NT2/D1 (cell line): Measurements from ENCODE around the gene TPM2.

Experiments used
- DNase-seq: peaks from one replicate; pipeline ENCODE4 v3.0.0-alpha.2; 2011; ENCODE audit warnings: low read depth, low spot score
- H3K27me3 ChIP-seq: 2 replicates; pipeline ENCODE4 v1.6.0; 2011; ENCODE audit warnings: mild to moderate bottlenecking; ENCODE audit not compliant: insufficient read length, insufficient read depth
- H3K36me3 ChIP-seq: 2 replicates; pipeline ENCODE4 v1.6.1; 2011; ENCODE audit warnings: mild to moderate bottlenecking, low read length, mixed read lengths; ENCODE audit not compliant: insufficient read depth, insufficient read length
- H3K4me1 ChIP-seq: 2 replicates; pipeline ENCODE4 v1.5.1; 2011; ENCODE audit not compliant: insufficient read depth, insufficient read length
- H3K4me3 ChIP-seq: 2 replicates; pipeline ENCODE4 v1.5.1; 2011; ENCODE audit warnings: low read depth; ENCODE audit not compliant: insufficient read length
- H3K9ac ChIP-seq: 2 replicates; pipeline ENCODE4 v1.6.0; 2011; ENCODE audit warnings: low read depth; ENCODE audit not compliant: insufficient read length
- H3K9me3 ChIP-seq: 2 replicates; pipeline ENCODE4 v1.5.1; 2011; ENCODE audit warnings: mild to moderate bottlenecking, low read length; ENCODE audit not compliant: insufficient read depth
- SUZ12 ChIP-seq: IDR thresholded peaks from 2 replicates; pipeline ENCODE4 v1.6.1; 2011; ENCODE audit not compliant: insufficient read length, insufficient read depth; ENCODE audit errors: extremely low read depth
- YY1 ChIP-seq: IDR thresholded peaks from 2 replicates; pipeline ENCODE4 v1.6.1; 2011; ENCODE audit not compliant: insufficient read length, insufficient read depth
- ZNF274 ChIP-seq: IDR thresholded peaks from 2 replicates; pipeline ENCODE4 v1.6.1; 2011; ENCODE audit warnings: mild to moderate bottlenecking, low read depth, low read length

TPM2 gene

GRCh38 chr9:35682051-35682450 lies 7.7 kb downstream of the TPM2 start:
- Histone ChIP-seq H3K27me3 (no peaks in the 10 kb centered on the region), H3K9ac (no peak overlapping the region), H3K36me3 (peaks cover 58% of the 10 kb centered on the region), H3K4me3 (no peak overlapping the region), H3K9me3 (no peaks in the 10 kb centered on the region), H3K4me1 (peaks cover 22% of the 10 kb centered on the region)
- no peak for DNase-seq
- TF ChIP-seq SUZ12 (no peak), ZNF274 (no peak), YY1 (no peak)

DNA sequence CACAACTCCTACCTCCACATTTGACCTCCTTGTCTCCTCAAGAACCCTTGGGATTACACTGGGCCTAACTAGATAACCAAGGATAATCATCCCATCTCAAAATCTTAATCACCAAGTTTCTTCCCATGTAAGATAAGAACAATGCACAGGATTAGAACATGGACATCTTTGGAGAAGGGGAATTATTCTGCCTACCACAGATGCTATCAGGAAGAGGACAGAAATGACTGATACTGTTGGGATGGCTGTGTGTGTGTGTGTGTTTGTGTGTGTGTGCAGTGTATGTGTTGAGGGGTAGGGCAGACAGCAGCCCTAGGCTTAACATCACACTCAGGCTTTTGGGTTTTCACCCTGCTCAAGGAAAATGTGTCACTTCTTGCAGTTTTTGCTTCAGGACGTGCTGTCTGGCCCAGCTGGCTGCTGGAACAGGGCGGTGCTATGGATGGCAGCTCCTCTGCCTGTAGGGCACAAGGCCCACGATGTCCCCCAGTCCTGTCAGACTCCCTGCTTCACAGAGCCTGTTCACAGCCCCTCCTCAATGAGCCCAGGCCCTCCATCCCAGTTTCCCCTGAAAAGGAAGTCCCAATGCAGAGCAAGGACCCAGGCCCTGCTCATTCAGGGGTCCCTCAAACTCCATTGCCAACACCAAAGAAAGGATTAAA lies 8.3 kb downstream of the TPM2 start:
- peak overlapping the region; percentile 34 for H3K9ac ChIP-seq
- H3K27me3 ChIP-seq = no peaks in the 10 kb centered on the region
- peaks cover 52% of the 10 kb centered on the region for H3K36me3 ChIP-seq
- peaks cover 19% of the 10 kb centered on the region for H3K4me1 ChIP-seq
- no peak for DNase-seq
- TF ChIP-seq SUZ12 (no peak), ZNF274 (no peak), YY1 (no peak)
- H3K9me3 ChIP-seq = no peaks in the 10 kb centered on the region
- H3K4me3 ChIP-seq = no peak overlapping the region

- peak; percentile 72 for DNase-seq
- TF ChIP-seq YY1 (no peak), SUZ12 (no peak), ZNF274 (no peak)
Observed at GRCh38 chr9:35680331-35681105, 9.2 kb downstream of the TPM2 start.

GRCh38 chr9:35679766-35680330 lies 9.9 kb downstream of the TPM2 start:
- DNase-seq = no peak
- H3K4me3 ChIP-seq = no peak overlapping the region
- H3K4me1 ChIP-seq = peaks cover 18% of the 10 kb centered on the region
- TF ChIP-seq ZNF274 (no peak), SUZ12 (no peak), YY1 (no peak)
- H3K36me3 ChIP-seq = peaks cover 36% of the 10 kb centered on the region
- H3K27me3 ChIP-seq = no peaks in the 10 kb centered on the region
- H3K9ac ChIP-seq = peak overlapping the region; percentile 24
- no peaks in the 10 kb centered on the region for H3K9me3 ChIP-seq

More at GRCh38 chr9:35680331-35681105, 9.2 kb downstream of the TPM2 start:
- Histone ChIP-seq H3K9ac (no peak overlapping the region), H3K27me3 (no peaks in the 10 kb centered on the region), H3K36me3 (peaks cover 43% of the 10 kb centered on the region), H3K9me3 (no peaks in the 10 kb centered on the region), H3K4me1 (peaks cover 24% of the 10 kb centered on the region), H3K4me3 (no peak overlapping the region)

- Histone ChIP-seq H3K4me1 (peaks cover 17% of the 10 kb centered on the region), H3K9me3 (no peaks in the 10 kb centered on the region), H3K9ac (no peak overlapping the region), H3K4me3 (no peak overlapping the region), H3K27me3 (peaks cover 7% of the 10 kb centered on the region), H3K36me3 (peaks cover 29% of the 10 kb centered on the region)
- DNase-seq = no peak
- no peak for TF ChIP-seq YY1
- TF ChIP-seq ZNF274 = no peak
- TF ChIP-seq SUZ12 = no peak
Observed at GRCh38 chr9:35679091-35679490, 10.6 kb downstream of the TPM2 start.

DNA sequence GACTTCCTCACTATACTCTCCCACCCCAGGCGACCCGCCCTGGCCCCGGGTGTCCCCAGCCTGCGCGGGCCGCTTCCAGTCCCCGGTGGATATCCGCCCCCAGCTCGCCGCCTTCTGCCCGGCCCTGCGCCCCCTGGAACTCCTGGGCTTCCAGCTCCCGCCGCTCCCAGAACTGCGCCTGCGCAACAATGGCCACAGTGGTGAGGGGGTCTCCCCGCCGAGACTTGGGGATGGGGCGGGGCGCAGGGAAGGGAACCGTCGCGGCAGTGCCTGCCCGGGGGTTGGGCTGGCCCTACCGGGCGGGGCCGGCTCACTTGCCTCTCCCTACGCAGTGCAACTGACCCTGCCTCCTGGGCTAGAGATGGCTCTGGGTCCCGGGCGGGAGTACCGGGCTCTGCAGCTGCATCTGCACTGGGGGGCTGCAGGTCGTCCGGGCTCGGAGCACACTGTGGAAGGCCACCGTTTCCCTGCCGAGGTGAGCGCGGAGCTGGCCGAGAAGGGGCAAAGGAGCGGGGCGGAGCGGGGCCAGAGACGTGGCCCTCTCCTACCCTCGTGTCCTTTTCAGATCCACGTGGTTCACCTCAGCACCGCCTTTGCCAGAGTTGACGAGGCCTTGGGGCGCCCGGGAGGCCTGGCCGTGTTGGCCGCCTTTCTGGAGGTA lies 13.9 kb downstream of the TPM2 start:
- peaks cover 12% of the 10 kb centered on the region for H3K4me1 ChIP-seq
- peak overlapping the region; percentile 55 for H3K4me3 ChIP-seq
- H3K9me3 ChIP-seq = no peaks in the 10 kb centered on the region
- TF ChIP-seq SUZ12 = no peak
- no peak for TF ChIP-seq ZNF274
- no peak for TF ChIP-seq YY1
- peak; percentile 76 for DNase-seq
- peaks cover 15% of the 10 kb centered on the region for H3K27me3 ChIP-seq
- peak overlapping the region; percentile 84 for H3K9ac ChIP-seq
- H3K36me3 ChIP-seq = no peaks in the 10 kb centered on the region

- Histone ChIP-seq H3K27me3 (peaks cover 15% of the 10 kb centered on the region), H3K4me3 (peak overlapping the region; percentile 55), H3K36me3 (no peaks in the 10 kb centered on the region), H3K4me1 (peaks cover 12% of the 10 kb centered on the region), H3K9me3 (no peaks in the 10 kb centered on the region), H3K9ac (peak overlapping the region; percentile 75)
- TF ChIP-seq YY1 (no peak), ZNF274 (no peak), SUZ12 (no peak)
- no peak for DNase-seq
Observed at GRCh38 chr9:35675204-35675603, 14.5 kb downstream of the TPM2 start.
